Duodenal mucosa (tissue), 2 donors: ENCODE data around the gene SRSF6.

Experiments used
- H3K27ac ChIP-seq: one replicate; pipeline ENCODE4 v1.7.0; 2013; ENCODE audit warnings: low read depth, low read length
- H3K27me3 ChIP-seq, 2 donors: one replicate each; pipeline ENCODE4 v1.7.0; 2013; ENCODE audit warnings: low read length in 2 of 2, control low read depth in 1 of 2; ENCODE audit not compliant: insufficient read depth in 2 of 2, control insufficient read depth in 1 of 2
- H3K36me3 ChIP-seq, 2 donors: one replicate each; pipeline ENCODE4 v1.7.0; 2013; ENCODE audit warnings: low read length in 2 of 2, control low read depth in 1 of 2; ENCODE audit not compliant: insufficient read depth in 2 of 2, control insufficient read depth in 1 of 2
- H3K4me1 ChIP-seq, 2 donors: one replicate each; pipeline ENCODE4 v1.7.0; 2013; ENCODE audit warnings: low read length in 2 of 2, control low read depth in 1 of 2; ENCODE audit not compliant: insufficient read depth in 2 of 2, control insufficient read depth in 1 of 2
- H3K4me3 ChIP-seq, 2 donors: one replicate each; pipeline ENCODE4 v1.7.0; 2013; ENCODE audit warnings: low read length in 2 of 2, low read depth in 1 of 2
- H3K9ac ChIP-seq, 2 donors: one replicate each; pipeline ENCODE4 v1.7.0; 2013; ENCODE audit warnings: low read length in 2 of 2, low read depth in 1 of 2
- H3K9me3 ChIP-seq, 2 donors: one replicate each; pipeline ENCODE4 v1.7.0; 2013; ENCODE audit warnings: low read length in 2 of 2, control low read depth in 1 of 2; ENCODE audit not compliant: control insufficient read depth in 1 of 2

The SRSF6 gene

GRCh38 chr20:43460830-43461200 lies 3.1 kb downstream of the SRSF6 start:
- H3K36me3 ChIP-seq, result peaks cover 49 to 66% of the 10 kb centered on the region in 2 donors
- H3K9me3 ChIP-seq, result no peaks in the 10 kb centered on the region
- no peak overlapping the region for H3K9ac ChIP-seq
- no peak overlapping the region for H3K4me3 ChIP-seq
- H3K4me1 ChIP-seq, result peaks cover 12 to 19% of the 10 kb centered on the region in 2 donors
- H3K27ac ChIP-seq, result no peak overlapping the region
- no peaks in the 10 kb centered on the region for H3K27me3 ChIP-seq

GRCh38 chr20:43461894-43462659 lies 4.4 kb downstream of the SRSF6 start:
- Histone ChIP-seq H3K27ac (no peak overlapping the region), H3K9me3 (no peaks in the 10 kb centered on the region), H3K9ac (no peak overlapping the region), H3K36me3 (peaks cover 56 to 77% of the 10 kb centered on the region in 2 donors), H3K4me1 (peaks cover 5 to 15% of the 10 kb centered on the region in 2 donors), H3K4me3 (no peak overlapping the region), H3K27me3 (no peaks in the 10 kb centered on the region)

- Histone ChIP-seq H3K4me3 (no peak overlapping the region), H3K9me3 (no peaks in the 10 kb centered on the region), H3K4me1 (peaks cover 5 to 15% of the 10 kb centered on the region in 2 donors), H3K36me3 (peaks cover 56 to 81% of the 10 kb centered on the region in 2 donors), H3K27me3 (no peaks in the 10 kb centered on the region), H3K9ac (no peak overlapping the region), H3K27ac (no peak overlapping the region)
Observed at GRCh38 chr20:43462660-43463526, 5.2 kb downstream of the SRSF6 start.

DNA sequence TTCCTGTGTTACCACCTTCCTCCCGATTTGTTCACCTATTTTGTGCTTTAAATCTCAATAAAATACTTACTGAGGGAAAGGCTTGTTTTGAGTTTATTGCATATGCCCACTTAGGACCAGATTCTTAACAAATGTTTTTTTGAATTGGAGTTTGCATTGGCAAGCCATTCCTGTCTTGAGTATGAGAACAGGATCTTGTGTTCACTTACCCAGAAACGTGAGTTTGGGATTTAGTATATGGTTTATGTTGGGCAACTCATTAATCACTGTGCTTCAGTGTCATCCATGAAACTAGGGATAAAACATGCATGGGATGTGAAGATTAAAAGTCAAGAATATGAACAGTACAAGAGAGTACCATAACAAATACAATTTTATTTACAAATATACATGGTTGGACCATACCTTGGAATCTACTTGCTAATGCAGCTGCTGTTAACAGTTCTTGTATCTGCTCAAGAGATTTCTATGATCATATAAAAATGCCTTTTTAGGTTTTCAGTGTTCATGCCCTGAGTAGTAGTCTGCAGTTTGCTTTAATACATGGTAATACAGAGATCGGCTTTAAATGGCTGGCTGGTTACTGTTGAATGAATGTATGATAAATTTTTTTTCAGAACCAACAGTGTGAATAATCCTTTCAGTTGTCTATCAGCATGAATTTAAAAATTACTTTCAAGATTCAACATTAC lies 6.0 kb downstream of the SRSF6 start:
- H3K27me3 ChIP-seq, result no peaks in the 10 kb centered on the region
- H3K36me3 ChIP-seq, result peaks cover 56 to 81% of the 10 kb centered on the region in 2 donors
- peaks cover 5 to 15% of the 10 kb centered on the region in 2 donors for H3K4me1 ChIP-seq

DNA sequence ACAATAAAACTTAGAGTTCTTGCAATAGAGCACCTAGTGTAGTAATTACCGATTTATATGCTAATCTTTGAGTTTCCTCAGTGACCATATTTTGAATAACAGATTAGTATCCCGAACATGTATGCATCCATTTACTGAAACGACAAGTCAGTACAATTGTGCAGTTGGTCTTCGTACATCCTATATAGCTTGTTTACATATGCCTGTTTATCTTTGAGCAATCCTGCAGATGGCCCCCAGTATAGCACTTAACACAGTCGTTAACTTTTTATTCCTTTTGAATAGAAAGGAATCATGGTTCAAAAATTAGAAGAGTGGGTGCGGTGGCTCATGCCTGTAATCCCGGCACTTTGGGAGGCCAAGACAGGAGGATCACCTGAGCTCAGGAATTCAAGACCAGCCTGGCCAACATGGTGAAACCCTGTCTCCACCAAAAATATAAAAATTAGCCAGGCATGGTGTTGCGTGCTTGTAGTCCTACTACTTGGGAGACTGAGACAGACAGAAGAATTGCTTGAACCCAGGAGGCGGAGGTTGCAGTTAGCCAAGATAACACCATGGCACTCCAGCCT lies 6.6 kb downstream of the SRSF6 start:
- Histone ChIP-seq H3K9me3 (no peaks in the 10 kb centered on the region), H3K27ac (no peak overlapping the region), H3K9ac (no peak overlapping the region), H3K36me3 (peaks cover 51 to 78% of the 10 kb centered on the region in 2 donors), H3K4me1 (peaks cover 0 to 10% of the 10 kb centered on the region in 2 donors), H3K27me3 (no peaks in the 10 kb centered on the region), H3K4me3 (no peak overlapping the region)

More for the DNA sequence above, 6.0 kb downstream of the SRSF6 start:
- Histone ChIP-seq H3K9me3 (no peaks in the 10 kb centered on the region), H3K27ac (no peak overlapping the region), H3K4me3 (no peak overlapping the region), H3K9ac (no peak overlapping the region)

DNA sequence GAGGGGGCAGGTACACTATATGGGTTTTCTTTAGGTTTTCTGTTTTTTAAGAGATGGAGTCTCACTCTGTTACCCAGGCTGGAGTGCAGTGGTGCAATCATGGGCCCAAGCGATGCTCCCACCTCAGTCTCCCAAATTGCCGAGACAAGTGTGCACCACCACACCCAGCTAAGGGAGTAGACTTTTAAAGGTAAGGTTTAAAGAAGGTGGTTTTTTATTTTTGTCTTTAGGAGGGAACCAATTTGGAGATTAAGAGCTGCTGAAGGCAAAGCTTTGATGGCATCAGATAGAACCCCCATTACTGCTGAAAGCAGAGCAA lies 7.9 kb downstream of the SRSF6 start:
- H3K27me3 ChIP-seq, result no peaks in the 10 kb centered on the region

DNA sequence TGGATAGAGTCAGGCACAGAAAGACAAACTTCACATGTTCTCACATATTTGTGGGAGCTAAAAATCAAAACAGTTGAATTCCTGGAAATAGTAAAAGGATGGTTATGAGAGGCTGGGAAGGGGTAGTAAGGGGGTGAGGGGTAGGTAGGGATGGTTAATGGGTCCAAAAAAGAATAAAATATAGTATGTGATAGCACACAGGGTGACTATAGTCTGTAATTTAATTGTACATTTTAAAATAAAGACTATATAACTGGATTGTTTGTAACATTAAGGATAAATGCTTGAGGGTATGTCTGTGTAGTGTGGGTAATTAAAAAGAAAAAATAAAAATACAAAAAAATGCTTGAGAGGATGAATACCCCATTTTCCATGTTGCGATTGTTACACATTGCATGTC lies 9.9 kb downstream of the SRSF6 start:
- H3K9ac ChIP-seq, result no peak overlapping the region
- no peaks in the 10 kb centered on the region for H3K4me1 ChIP-seq
- no peaks in the 10 kb centered on the region for H3K9me3 ChIP-seq
- no peaks in the 10 kb centered on the region for H3K27me3 ChIP-seq
- no peak overlapping the region for H3K4me3 ChIP-seq
- no peak overlapping the region for H3K27ac ChIP-seq
- peaks cover 28 to 51% of the 10 kb centered on the region in 2 donors for H3K36me3 ChIP-seq

More for the DNA sequence above, 7.9 kb downstream of the SRSF6 start:
- H3K4me3 ChIP-seq, result no peak overlapping the region
- peaks cover 38 to 65% of the 10 kb centered on the region in 2 donors for H3K36me3 ChIP-seq
- no peak overlapping the region for H3K27ac ChIP-seq
- H3K9ac ChIP-seq, result no peak overlapping the region
- H3K9me3 ChIP-seq, result no peaks in the 10 kb centered on the region
- H3K4me1 ChIP-seq, result peaks cover 0 to 6% of the 10 kb centered on the region in 2 donors

GRCh38 chr20:43472671-43473380 lies 15.1 kb downstream of the SRSF6 start:
- no peak overlapping the region for H3K9ac ChIP-seq
- H3K27ac ChIP-seq, result no peak overlapping the region
- no peaks in the 10 kb centered on the region for H3K4me1 ChIP-seq
- H3K9me3 ChIP-seq, result no peaks in the 10 kb centered on the region
- H3K4me3 ChIP-seq, result no peak overlapping the region
- no peaks in the 10 kb centered on the region for H3K27me3 ChIP-seq
- peaks cover 0 to 3% of the 10 kb centered on the region in 2 donors for H3K36me3 ChIP-seq

GRCh38 chr20:43473381-43473704 lies 15.6 kb downstream of the SRSF6 start:
- H3K36me3 ChIP-seq, result peaks cover 0 to 3% of the 10 kb centered on the region in 2 donors
- H3K27ac ChIP-seq, result no peak overlapping the region
- H3K9me3 ChIP-seq, result no peaks in the 10 kb centered on the region
- H3K27me3 ChIP-seq, result no peaks in the 10 kb centered on the region
- no peaks in the 10 kb centered on the region for H3K4me1 ChIP-seq
- no peak overlapping the region for H3K9ac ChIP-seq
- H3K4me3 ChIP-seq, result no peak overlapping the region
